A673 (cell line): ENCODE data around the gene VPS26B. TPM values are rescaled to one million over a fixed set of nuclear protein-coding genes. Genes with fewer than 3 reads are reported as not detected.

ENCODE experiments used
- BruUV-seq: library from RNA; stranded (reverse); fragments of 400-500 nt; replicated peaks from 2 replicates; lab custom pipeline; 2021; lab: Mats Ljungman, UMichigan
- CTCF ChIA-PET: fragments of 300-600 bp; sonication (Branson Sonifier 250); formaldehyde crosslinking; loops from one replicate; lab custom pipeline; 2022; ENCODE audit warnings: antibody characterized with exemption; lab: Charles Lee
- POLR2A ChIA-PET: fragments of 300-600 bp; sonication (Branson Sonifier 250); formaldehyde crosslinking; loops from one replicate; lab custom pipeline; 2022; ENCODE audit warnings: antibody characterized with exemption; ENCODE audit not compliant: low non-redundant PET; lab: Charles Lee
- DNase-seq: peaks from one replicate; pipeline ENCODE4 v3.0.0-alpha.2; 2015; ENCODE audit warnings: low spot score
- H3K27ac ChIP-seq: fragments of 200-600 bp; sonication (generic); 2 replicates; pipeline ENCODE4 v1.5.1; 2016; ENCODE audit warnings: mixed run types, low read depth, mild to moderate bottlenecking, mixed read lengths, antibody characterized with exemption, low read length; ENCODE audit not compliant: poor library complexity, severe bottlenecking
- H3K27me3 ChIP-seq: fragments of 200-600 bp; sonication (generic); replicated peaks from 2 replicates; pipeline ENCODE4 v1.6.1; 2017; ENCODE audit warnings: mixed run types, low read depth, mild to moderate bottlenecking, mixed read lengths, antibody characterized with exemption, low read length; ENCODE audit not compliant: insufficient read depth, poor library complexity
- H3K36me3 ChIP-seq: fragments of 200-600 bp; sonication (generic); 2 replicates; pipeline ENCODE4 v1.6.1; 2016; ENCODE audit warnings: mixed run types, mild to moderate bottlenecking, mixed read lengths, antibody characterized with exemption, low read length; ENCODE audit not compliant: insufficient read depth, poor library complexity, severe bottlenecking
- H3K4me1 ChIP-seq: fragments of 200-600 bp; sonication (generic); 2 replicates; pipeline ENCODE4 v1.6.1; 2017; ENCODE audit warnings: mixed run types, mild to moderate bottlenecking, mixed read lengths, antibody characterized with exemption, low read length; ENCODE audit not compliant: insufficient read depth, poor library complexity, severe bottlenecking
- H3K4me3 ChIP-seq: fragments of 200-600 bp; sonication (generic); 2 replicates; pipeline ENCODE4 v1.5.1; 2016; ENCODE audit warnings: low read depth, mixed run types, mild to moderate bottlenecking, mixed read lengths, low read length; ENCODE audit not compliant: poor library complexity, severe bottlenecking
- H3K9me3 ChIP-seq: fragments of 200-600 bp; sonication (generic); 2 replicates; pipeline ENCODE4 v1.6.1; 2016; ENCODE audit warnings: mixed run types, low read depth, mild to moderate bottlenecking, mixed read lengths, antibody characterized with exemption, low read length; ENCODE audit not compliant: poor library complexity, severe bottlenecking
- CTCF ChIP-seq: fragments of 300-800, 200-600 bp; sonication (generic); conservative IDR thresholded peaks from 2 replicates; pipeline ENCODE4 v1.5.1; 2017; ENCODE audit warnings: low read depth, mild to moderate bottlenecking, antibody characterized with exemption, low read length, moderate library complexity, mixed read lengths
- EZH2 ChIP-seq: fragments of 200-600 bp; sonication (generic); IDR thresholded peaks from 2 replicates; pipeline ENCODE4 v1.6.1; 2017; ENCODE audit warnings: borderline replicate concordance, low read depth, mild to moderate bottlenecking, mixed read lengths, antibody characterized with exemption, low read length; ENCODE audit not compliant: poor library complexity, severe bottlenecking
- intact Hi-C: fragments of 100-400 bp; cut with micrococcal nuclease; formaldehyde crosslinking; loops from one replicate; pipeline ENCODE4 v1.10.0; 2022; ENCODE audit not compliant: unreplicated experiment
- total RNA-seq: library from RNA; stranded (reverse); gene quantifications from 2 replicates; pipeline ENCODE4 v1.2.3, GENCODE V29; 2021

Gene VPS26B
- total RNA-seq, 1 experiment from 2014 or later = 51.3 TPM

- BruUV-seq = no TSS peak
- Histone ChIP-seq H3K27ac (no peak overlapping the region), H3K4me1 (no peaks in the 10 kb centered on the region), H3K4me3 (no peak overlapping the region), H3K27me3 (peaks cover 12% of the 10 kb centered on the region), H3K36me3 (peaks cover 10% of the 10 kb centered on the region), H3K9me3 (no peaks in the 10 kb centered on the region)
- CTCF ChIA-PET = no interaction called here
- DNase-seq = no peak
- no peak for TF ChIP-seq CTCF
- TF ChIP-seq EZH2 = no peak
- POLR2A ChIA-PET = no interaction called here
- intact Hi-C loops = no loop called here
Measured at GRCh38 chr11:134267966-134268365, 43.5 kb downstream of the VPS26B start.

GRCh38 chr11:134270250-134270714 lies 45.8 kb downstream of the VPS26B start:
- peaks cover 35% of the 10 kb centered on the region for H3K27me3 ChIP-seq

GRCh38 chr11:134271978-134272377 lies 47.5 kb downstream of the VPS26B start:
- ChIA-PET CTCF (no interaction called here), POLR2A (no interaction called here)
- TF ChIP-seq EZH2 = no peak
- TF ChIP-seq CTCF = no peak
- intact Hi-C loops = no loop called here
- DNase-seq = no peak
- Histone ChIP-seq H3K9me3 (no peaks in the 10 kb centered on the region), H3K27ac (no peak overlapping the region), H3K27me3 (peaks cover 52% of the 10 kb centered on the region), H3K4me1 (no peaks in the 10 kb centered on the region), H3K36me3 (no peaks in the 10 kb centered on the region), H3K4me3 (no peak overlapping the region)
- BruUV-seq = no TSS peak

More at GRCh38 chr11:134270250-134270714, 45.8 kb downstream of the VPS26B start:
- no TSS peak for BruUV-seq
- H3K9me3 ChIP-seq = no peaks in the 10 kb centered on the region
- H3K4me1 ChIP-seq = no peaks in the 10 kb centered on the region
- intact Hi-C loops = no loop called here
- DNase-seq = peak; percentile 36
- no peak overlapping the region for H3K4me3 ChIP-seq
- TF ChIP-seq CTCF (peak; percentile 45), EZH2 (no peak)
- peaks cover under 1% of the 10 kb centered on the region for H3K36me3 ChIP-seq
- POLR2A ChIA-PET = interaction anchor here (0.7 kb wide), 1 partner anchor 677 kb away, joined by 8 read pairs; no protein-coding TSS in a partner anchor
- no peak overlapping the region for H3K27ac ChIP-seq
- CTCF ChIA-PET = no interaction called here
